ENCODE data around the gene IL21. TPM values are rescaled to one million over a fixed set of nuclear protein-coding genes. Genes with fewer than 3 reads are reported as not detected.

Gene IL21
- total and polyA plus RNA-seq, 11 donors, result not detected

- Histone ChIP-seq H3K4me1 (no peaks in the 10 kb centered on the region), H3K9me3 (no peaks in the 10 kb centered on the region), H3K36me3 (no peaks in the 10 kb centered on the region), H3K27ac (no peak overlapping the region), H3K4me3 (no peak overlapping the region), H3K27me3 (no peaks in the 10 kb centered on the region)
- 58 to 71% (median 66%) methylated on average over 2 of the region's 2 CpGs for WGBS, 4 donors
- intact Hi-C loops (cut with DNase I), result no loop called here
- no peak for DNase-seq
- TF ChIP-seq POLR2A (IDR thresholded peaks at IDR 0.05), result no peak
- TF ChIP-seq CTCF (IDR thresholded peaks at IDR 0.05), result no peak
- no peak for ATAC-seq
Measured at GRCh38 chr4:122666527-122667245, 45.8 kb upstream of the IL21 start.

GRCh38 chr4:122665161-122665929, 44.5 kb upstream of the IL21 start:
- Histone ChIP-seq H3K4me1 (no peaks in the 10 kb centered on the region), H3K36me3 (no peaks in the 10 kb centered on the region), H3K4me3 (no peak overlapping the region), H3K27ac (no peak overlapping the region), H3K9me3 (no peaks in the 10 kb centered on the region), H3K27me3 (no peaks in the 10 kb centered on the region)
- intact Hi-C loops (cut with DNase I), result no loop called here
- ATAC-seq (no peak), DNase-seq (no peak)
- 68 to 74% (median 71%) methylated on average over 5 of the region's 5 CpGs for WGBS, 4 donors
- TF ChIP-seq CTCF (IDR thresholded peaks at IDR 0.05) (no peak), POLR2A (IDR thresholded peaks at IDR 0.05) (no peak)

- intact Hi-C loops (cut with DNase I), result no loop called here
- DNase-seq, result no peak
- H3K4me1 ChIP-seq, result no peaks in the 10 kb centered on the region
- WGBS, 4 donors, result 62 to 69% (median 67%) methylated on average over 9 of the region's 9 CpGs
- H3K9me3 ChIP-seq, result no peaks in the 10 kb centered on the region
- TF ChIP-seq POLR2A (IDR thresholded peaks at IDR 0.05) (no peak), CTCF (IDR thresholded peaks at IDR 0.05) (no peak)
- no peak overlapping the region for H3K4me3 ChIP-seq
- no peak overlapping the region for H3K27ac ChIP-seq
- H3K36me3 ChIP-seq, result no peaks in the 10 kb centered on the region
- no peak for ATAC-seq
- H3K27me3 ChIP-seq, result peaks cover 0 to 2% (median 0%) of the 10 kb centered on the region in 9 donors
Measured at GRCh38 chr4:122663814-122664610, 43.1 kb upstream of the IL21 start.

- intact Hi-C loops (cut with DNase I), result no loop called here
- Histone ChIP-seq H3K36me3 (no peaks in the 10 kb centered on the region), H3K27ac (no peak overlapping the region), H3K9me3 (no peaks in the 10 kb centered on the region), H3K27me3 (peaks cover 0 to 2% (median 0%) of the 10 kb centered on the region in 9 donors), H3K4me1 (no peaks in the 10 kb centered on the region), H3K4me3 (no peak overlapping the region)
- 51 to 96% (median 77%) methylated on average over 1 of the region's 1 CpG for WGBS, 4 donors
- ATAC-seq (no peak), DNase-seq (no peak)
- no peak for TF ChIP-seq CTCF (IDR thresholded peaks at IDR 0.05)
- TF ChIP-seq POLR2A (IDR thresholded peaks at IDR 0.05), result no peak
Measured at GRCh38 chr4:122663291-122663690, 42.4 kb upstream of the IL21 start.

Measured in heart left ventricle (tissue), 16 donors.